Nephron (organoid): ENCODE results near the gene ADAM11.

ENCODE experiments used
- H3K27ac Mint-ChIP-seq, 3 experiments: 2 replicates each; pipeline ENCODE4 v1.8.0; 2020; ENCODE audit warnings: mixed read lengths in 3 of 3, mild to moderate bottlenecking in 2 of 3, moderate library complexity in 1 of 3
- H3K27me3 Mint-ChIP-seq: 2 replicates; pipeline ENCODE4 v1.8.0; 2021; ENCODE audit warnings: low read depth, mild to moderate bottlenecking, moderate library complexity, mixed read lengths
- H3K36me3 Mint-ChIP-seq: 2 replicates; pipeline ENCODE4 v1.8.0; 2020; ENCODE audit warnings: low read depth, mixed read lengths
- H3K4me1 Mint-ChIP-seq: 2 replicates; pipeline ENCODE4 v1.8.0; 2020; ENCODE audit warnings: mixed read lengths
- H3K4me3 Mint-ChIP-seq, 3 experiments: 2 replicates each; pipeline ENCODE4 v1.8.0; 2020; ENCODE audit warnings: mild to moderate bottlenecking in 3 of 3, mixed read lengths in 3 of 3, moderate library complexity in 2 of 3
- H3K9me3 Mint-ChIP-seq: 2 replicates; pipeline ENCODE4 v1.8.0; 2020; ENCODE audit warnings: mixed read lengths
- TF ChIP-seq, protein P1 (sequence below), 3 experiments: fragments of 200-600 bp; sonication (generic); IDR thresholded peaks; one replicate each; pipeline ENCODE4 v1.5.0; 2021; ENCODE audit warnings: antibody characterized with exemption in 3 of 3; ENCODE audit not compliant: unreplicated experiment in 3 of 3

ADAM11 gene

GRCh38 chr17:44776628-44777393 lies 18.0 kb downstream of the ADAM11 start:
- TF ChIP-seq, protein P1, sequence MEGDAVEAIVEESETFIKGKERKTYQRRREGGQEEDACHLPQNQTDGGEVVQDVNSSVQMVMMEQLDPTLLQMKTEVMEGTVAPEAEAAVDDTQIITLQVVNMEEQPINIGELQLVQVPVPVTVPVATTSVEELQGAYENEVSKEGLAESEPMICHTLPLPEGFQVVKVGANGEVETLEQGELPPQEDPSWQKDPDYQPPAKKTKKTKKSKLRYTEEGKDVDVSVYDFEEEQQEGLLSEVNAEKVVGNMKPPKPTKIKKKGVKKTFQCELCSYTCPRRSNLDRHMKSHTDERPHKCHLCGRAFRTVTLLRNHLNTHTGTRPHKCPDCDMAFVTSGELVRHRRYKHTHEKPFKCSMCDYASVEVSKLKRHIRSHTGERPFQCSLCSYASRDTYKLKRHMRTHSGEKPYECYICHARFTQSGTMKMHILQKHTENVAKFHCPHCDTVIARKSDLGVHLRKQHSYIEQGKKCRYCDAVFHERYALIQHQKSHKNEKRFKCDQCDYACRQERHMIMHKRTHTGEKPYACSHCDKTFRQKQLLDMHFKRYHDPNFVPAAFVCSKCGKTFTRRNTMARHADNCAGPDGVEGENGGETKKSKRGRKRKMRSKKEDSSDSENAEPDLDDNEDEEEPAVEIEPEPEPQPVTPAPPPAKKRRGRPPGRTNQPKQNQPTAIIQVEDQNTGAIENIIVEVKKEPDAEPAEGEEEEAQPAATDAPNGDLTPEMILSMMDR (IDR thresholded peaks at IDR 0.05; ENCODE audit: unreplicated experiment in 3 of 3), result no peak
- Mint-ChIP-seq H3K4me1 (peaks cover 1% of the 10 kb centered on the region), H3K27me3 (peaks cover 18% of the 10 kb centered on the region), H3K36me3 (no peaks in the 10 kb centered on the region), H3K4me3 (peak overlapping the region; percentile 64 to 87 (median 66)), H3K27ac (no peak overlapping the region), H3K9me3 (no peaks in the 10 kb centered on the region)

DNA sequence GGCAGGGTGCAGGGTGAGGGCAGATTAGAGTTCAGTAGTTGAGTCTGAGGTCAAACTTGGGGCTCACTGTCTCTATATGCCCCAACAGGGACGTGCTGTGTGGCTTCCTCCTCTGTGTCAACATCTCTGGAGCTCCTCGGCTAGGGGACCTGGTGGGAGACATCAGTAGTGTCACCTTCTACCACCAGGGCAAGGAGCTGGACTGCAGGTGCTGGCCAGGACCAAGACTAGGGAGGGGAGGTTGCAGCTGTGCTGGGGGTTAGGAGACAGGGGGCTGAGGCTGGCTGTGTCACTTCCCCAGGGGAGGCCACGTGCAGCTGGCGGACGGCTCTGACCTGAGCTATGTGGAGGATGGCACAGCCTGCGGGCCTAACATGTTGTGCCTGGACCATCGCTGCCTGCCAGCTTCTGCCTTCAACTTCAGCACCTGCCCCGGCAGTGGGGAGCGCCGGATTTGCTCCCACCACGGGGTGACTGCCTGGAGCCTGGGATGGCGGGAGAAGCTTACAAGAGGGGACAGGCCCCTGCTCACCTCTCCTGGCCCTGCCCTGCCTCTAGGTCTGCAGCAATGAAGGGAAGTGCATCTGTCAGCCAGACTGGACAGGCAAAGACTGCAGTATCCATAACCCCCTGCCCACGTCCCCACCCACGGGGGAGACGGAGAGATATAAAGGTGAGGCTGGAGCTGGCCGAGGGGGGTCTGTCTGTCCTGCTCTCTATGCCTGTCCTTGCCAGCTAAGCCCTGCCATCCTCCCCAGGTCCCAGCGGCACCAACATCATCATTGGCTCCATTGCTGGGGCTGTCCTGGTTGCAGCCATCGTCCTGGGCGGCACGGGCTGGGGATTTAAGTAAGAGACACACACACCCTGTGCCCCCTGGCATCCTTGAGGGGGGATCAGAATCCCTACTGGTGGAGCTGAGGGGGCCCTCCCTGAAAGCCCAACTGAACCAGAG lies 18.9 kb downstream of the ADAM11 start:
- Mint-ChIP-seq H3K36me3 (no peaks in the 10 kb centered on the region), H3K9me3 (no peaks in the 10 kb centered on the region), H3K4me3 (peak overlapping the region; percentile 19 to 66 (median 64)), H3K27ac (no peak overlapping the region), H3K4me1 (peaks cover 10% of the 10 kb centered on the region), H3K27me3 (peaks cover 18% of the 10 kb centered on the region)
- TF ChIP-seq, protein P1 (IDR thresholded peaks at IDR 0.05; ENCODE audit: unreplicated experiment in 3 of 3), result no peak

- no peaks in the 10 kb centered on the region for H3K36me3 Mint-ChIP-seq
- H3K27ac Mint-ChIP-seq, result no peak overlapping the region
- peak overlapping the region; percentile 64 to 74 (median 71) for H3K4me3 Mint-ChIP-seq
- peaks cover 16% of the 10 kb centered on the region for H3K27me3 Mint-ChIP-seq
- H3K9me3 Mint-ChIP-seq, result no peaks in the 10 kb centered on the region
- TF ChIP-seq, protein P1 (IDR thresholded peaks at IDR 0.05; ENCODE audit: unreplicated experiment in 3 of 3), result no peak
- H3K4me1 Mint-ChIP-seq, result peaks cover 12% of the 10 kb centered on the region
Observed at GRCh38 chr17:44778656-44779210, 19.9 kb downstream of the ADAM11 start.

DNA sequence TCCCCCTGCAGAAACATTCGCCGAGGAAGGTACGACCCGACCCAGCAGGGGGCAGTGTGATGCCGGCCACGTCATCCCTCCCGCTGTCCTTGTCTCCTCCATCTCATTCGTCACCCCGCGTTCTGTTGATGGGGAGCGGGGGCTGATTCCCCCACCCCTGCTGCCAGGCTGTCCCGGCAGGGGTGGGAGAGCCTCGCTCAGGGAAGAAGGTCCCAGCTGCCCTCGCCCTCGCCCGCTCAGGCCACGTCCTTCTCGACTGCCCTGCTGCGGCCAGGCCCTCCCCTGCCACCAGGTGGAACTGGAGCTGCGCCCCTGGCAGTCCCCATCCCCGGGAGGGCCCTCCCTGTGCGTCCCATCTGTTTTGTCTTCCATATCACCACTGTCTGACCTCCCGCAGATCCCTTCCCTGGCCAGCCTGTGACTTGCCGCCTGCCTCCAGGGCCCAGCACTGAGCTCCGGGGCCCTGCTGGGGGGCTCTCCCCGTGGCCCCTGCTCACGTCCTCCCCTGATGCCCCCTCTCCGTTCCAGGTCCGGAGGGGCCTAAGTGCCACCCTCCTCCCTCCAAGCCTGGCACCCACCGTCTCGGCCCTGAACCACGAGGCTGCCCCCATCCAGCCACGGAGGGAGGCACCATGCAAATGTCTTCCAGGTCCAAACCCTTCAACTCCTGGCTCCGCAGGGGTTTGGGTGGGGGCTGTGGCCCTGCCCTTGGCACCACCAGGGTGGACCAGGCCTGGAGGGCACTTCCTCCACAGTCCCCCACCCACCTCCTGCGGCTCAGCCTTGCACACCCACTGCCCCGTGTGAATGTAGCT lies 20.6 kb downstream of the ADAM11 start:
- Mint-ChIP-seq H3K4me1 (peaks cover 12% of the 10 kb centered on the region), H3K27me3 (peaks cover 14% of the 10 kb centered on the region), H3K27ac (no peak overlapping the region), H3K9me3 (no peaks in the 10 kb centered on the region), H3K36me3 (no peaks in the 10 kb centered on the region), H3K4me3 (peak overlapping the region; percentile 64 to 74 (median 71))
- TF ChIP-seq, protein P1 (IDR thresholded peaks at IDR 0.05; ENCODE audit: unreplicated experiment in 3 of 3), result peak; percentile 85 to 92 (median 87)

DNA sequence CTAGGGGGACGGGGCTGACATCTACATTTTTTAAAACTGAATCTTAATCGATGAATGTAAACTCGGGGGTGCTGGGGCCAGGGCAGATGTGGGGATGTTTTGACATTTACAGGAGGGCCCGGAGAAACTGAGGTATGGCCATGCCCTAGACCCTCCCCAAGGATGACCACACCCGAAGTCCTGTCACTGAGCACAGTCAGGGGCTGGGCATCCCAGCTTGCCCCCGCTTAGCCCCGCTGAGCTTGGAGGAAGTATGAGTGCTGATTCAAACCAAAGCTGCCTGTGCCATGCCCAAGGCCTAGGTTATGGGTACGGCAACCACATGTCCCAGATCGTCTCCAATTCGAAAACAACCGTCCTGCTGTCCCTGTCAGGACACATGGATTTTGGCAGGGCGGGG lies 21.4 kb downstream of the ADAM11 start:
- no peak overlapping the region for H3K4me3 Mint-ChIP-seq
- TF ChIP-seq, protein P1 (IDR thresholded peaks at IDR 0.05; ENCODE audit: unreplicated experiment in 3 of 3), result no peak
- no peaks in the 10 kb centered on the region for H3K9me3 Mint-ChIP-seq
- H3K27ac Mint-ChIP-seq, result peak overlapping the region in 1 of 3 experiments; percentile 57
- peaks cover 15% of the 10 kb centered on the region for H3K27me3 Mint-ChIP-seq
- H3K4me1 Mint-ChIP-seq, result peaks cover 12% of the 10 kb centered on the region
- H3K36me3 Mint-ChIP-seq, result no peaks in the 10 kb centered on the region
